GM06990 (cell line): ENCODE data around the gene ZFX.

ENCODE experiments used
- DNase-seq: peaks from one replicate; pipeline ENCODE4 v3.0.0-alpha.2; 2011; ENCODE audit not compliant: insufficient read length; ENCODE audit errors: extremely low read depth
- H3K27me3 ChIP-seq: replicated peaks from 2 replicates; pipeline ENCODE4 v1.6.0; 2011; ENCODE audit warnings: low read length; ENCODE audit not compliant: control insufficient read depth, insufficient read depth
- H3K36me3 ChIP-seq: 2 replicates; pipeline ENCODE4 v1.5.1; 2011; ENCODE audit warnings: low read length; ENCODE audit not compliant: control insufficient read depth, insufficient read depth
- H3K4me3 ChIP-seq: replicated peaks from 2 replicates; pipeline ENCODE4 v1.5.1; 2011; ENCODE audit warnings: low read depth, mild to moderate bottlenecking, control low read depth, low read length
- CTCF ChIP-seq: IDR thresholded peaks from 2 replicates; pipeline ENCODE4 v1.5.1; 2011; ENCODE audit warnings: low read length, control low read depth, mild to moderate bottlenecking, inconsistent platforms; ENCODE audit not compliant: insufficient read depth, poor library complexity, severe bottlenecking

The ZFX gene

DNA sequence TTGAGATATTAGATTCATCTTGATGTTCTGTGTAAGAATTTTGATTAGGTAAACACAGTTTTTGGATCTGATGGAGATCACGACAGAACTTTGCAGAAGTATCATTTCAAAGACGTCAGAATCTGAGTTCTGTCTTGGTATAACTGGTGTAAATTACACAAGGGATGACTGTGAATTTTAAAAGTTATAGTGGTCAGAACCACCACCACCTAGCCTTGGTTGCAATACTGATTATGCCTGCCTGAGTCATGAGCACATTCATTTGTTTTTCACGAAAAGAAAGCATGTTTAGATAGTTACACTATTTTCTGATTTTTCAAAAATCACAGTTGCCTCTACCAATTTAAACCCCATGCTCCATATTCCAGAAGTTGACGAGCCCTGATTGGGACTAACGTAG is 54.8 kb downstream of the ZFX start:
- H3K4me3 ChIP-seq, result no peak overlapping the region
- peaks cover 5% of the 10 kb centered on the region for H3K36me3 ChIP-seq
- no peak for DNase-seq
- TF ChIP-seq CTCF, result no peak
- no peaks in the 10 kb centered on the region for H3K27me3 ChIP-seq

GRCh38 chrX:24204958-24205357 is 55.4 kb downstream of the ZFX start:
- DNase-seq, result no peak
- Histone ChIP-seq H3K36me3 (peaks cover 5% of the 10 kb centered on the region), H3K4me3 (no peak overlapping the region), H3K27me3 (no peaks in the 10 kb centered on the region)
- no peak for TF ChIP-seq CTCF

DNA sequence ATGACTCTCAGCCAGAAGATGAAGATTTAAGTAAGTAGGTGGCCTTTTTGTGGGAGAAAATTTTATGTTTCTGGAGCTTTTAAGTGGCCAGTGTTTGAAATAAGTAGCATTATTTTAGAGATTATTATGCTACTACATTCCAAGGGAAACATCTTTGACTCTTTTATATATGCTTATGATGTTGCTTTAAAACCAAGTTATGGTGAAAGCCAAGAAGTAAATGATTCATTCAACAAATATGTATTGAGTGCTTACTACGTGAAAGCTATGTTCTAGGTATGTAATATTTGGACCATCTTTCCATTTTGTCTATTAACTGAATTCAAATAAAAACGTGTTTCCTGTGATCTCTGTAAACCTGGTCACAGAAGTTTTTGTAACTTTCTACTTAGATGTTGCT is 58.3 kb downstream of the ZFX start:
- no peaks in the 10 kb centered on the region for H3K27me3 ChIP-seq
- H3K4me3 ChIP-seq, result no peak overlapping the region
- H3K36me3 ChIP-seq, result peaks cover 11% of the 10 kb centered on the region

DNA sequence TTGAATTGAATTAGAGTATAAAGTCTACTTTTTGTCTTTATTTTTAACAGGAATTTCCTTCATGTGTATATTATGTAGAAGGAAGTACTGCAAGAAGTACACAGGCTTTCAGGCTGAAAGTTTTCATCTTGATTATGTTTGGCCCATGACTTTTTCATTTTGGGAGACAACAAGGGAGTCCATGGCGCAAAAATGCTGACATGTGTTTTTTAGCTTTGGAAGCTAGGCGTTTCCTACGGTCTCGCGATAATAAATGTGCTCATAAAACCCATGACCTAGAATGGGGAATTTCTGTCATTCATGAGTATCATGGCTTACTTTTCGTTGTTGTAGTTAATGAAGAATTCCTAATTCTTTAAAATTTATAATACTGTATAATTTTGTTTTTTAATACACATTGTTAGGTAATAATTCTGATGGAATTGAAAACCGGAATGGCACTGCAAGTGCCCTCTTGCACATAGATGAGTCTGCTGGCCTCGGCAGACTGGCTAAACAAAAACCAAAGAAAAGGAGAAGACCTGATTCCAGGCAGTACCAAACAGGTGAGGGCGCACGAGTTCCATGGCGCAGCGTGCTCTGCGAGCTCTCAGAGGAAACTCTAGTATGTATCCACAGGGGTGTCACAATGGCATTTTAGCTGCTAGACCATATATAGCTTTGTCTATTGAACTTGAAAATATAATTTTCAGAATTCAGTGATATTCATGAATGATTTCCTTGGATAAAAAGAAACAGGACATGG is 59.1 kb downstream of the ZFX start:
- no peak for DNase-seq
- Histone ChIP-seq H3K36me3 (peaks cover 9% of the 10 kb centered on the region), H3K27me3 (no peaks in the 10 kb centered on the region), H3K4me3 (no peak overlapping the region)
- no peak for TF ChIP-seq CTCF

More for the DNA sequence above, 58.3 kb downstream of the ZFX start:
- no peak for TF ChIP-seq CTCF
- DNase-seq, result no peak

- no peak for TF ChIP-seq CTCF
- peaks cover 9% of the 10 kb centered on the region for H3K36me3 ChIP-seq
Measured at GRCh38 chrX:24210190-24210589, 60.7 kb downstream of the ZFX start.

GRCh38 chrX:24214568-24214967 is 65.0 kb downstream of the ZFX start:
- Histone ChIP-seq H3K4me3 (no peak overlapping the region), H3K36me3 (peaks cover 6% of the 10 kb centered on the region), H3K27me3 (no peaks in the 10 kb centered on the region)
- no peak for DNase-seq
- TF ChIP-seq CTCF, result no peak

More at GRCh38 chrX:24210190-24210589, 60.7 kb downstream of the ZFX start:
- no peak for DNase-seq
- Histone ChIP-seq H3K4me3 (no peak overlapping the region), H3K27me3 (no peaks in the 10 kb centered on the region)
